ENCODE measurements around the gene SPARCL1.
"Not testable (repeated sequence)": the region's sequence is repeated elsewhere in the genome, so short reads cannot be mapped to it uniquely, and the experiment has no call there.

DNA sequence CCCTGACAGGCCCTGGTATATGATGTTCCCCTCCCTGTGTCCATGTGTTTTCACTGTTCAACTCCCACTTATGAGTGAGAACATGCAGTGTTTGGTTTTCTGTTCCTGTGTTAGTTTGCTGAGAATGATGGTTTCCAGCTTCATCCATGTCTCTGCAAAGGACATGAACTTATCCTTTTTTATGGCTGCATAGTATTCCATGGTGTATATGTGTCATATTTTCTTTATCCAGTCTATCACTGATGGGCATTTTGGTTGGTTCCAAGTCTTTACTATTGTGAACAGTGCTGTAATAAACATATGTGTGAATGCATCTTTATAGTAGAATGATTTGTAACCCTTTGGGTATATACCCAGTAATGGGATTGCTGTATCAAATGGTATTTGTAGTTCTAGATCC lies 45.9 kb downstream of the SPARCL1 start:
- not testable (repeated sequence) for TF ChIP-seq SP1 (IDR thresholded peaks at IDR 0.05); ARNT (IDR thresholded peaks at IDR 0.05); FOXM1 (IDR thresholded peaks at IDR 0.05; ENCODE audit: borderline replicate concordance); FOXK2 (IDR thresholded peaks at IDR 0.05); LEF1 (IDR thresholded peaks at IDR 0.05; ENCODE audit: borderline replicate concordance)
